Activated CD8-positive, alpha-beta memory T cell treated with anti-CD3 and anti-CD28 coated beads, Interleukin-2, amount 50 U/mL, for 48 hours (primary cell): ENCODE data around the gene BCOR.

Experiments
- DNase-seq: peaks from one replicate; pipeline ENCODE4 v3.0.0-alpha.2; 2020

Gene BCOR

GRCh38 chrX:40013266-40014195, 84.2 kb downstream of the BCOR start:
- DNase-seq, result peak; percentile 67

- DNase-seq, result peak; percentile 60
Observed at GRCh38 chrX:40012868-40013265, 84.9 kb downstream of the BCOR start.

GRCh38 chrX:40012039-40012867, 85.5 kb downstream of the BCOR start:
- DNase-seq, result peak; percentile 55

- no peak for DNase-seq
Observed at GRCh38 chrX:40011322-40012038, 86.3 kb downstream of the BCOR start.

- no peak for DNase-seq
Observed at GRCh38 chrX:40010550-40011321, 87.0 kb downstream of the BCOR start.

- no peak for DNase-seq
Observed at GRCh38 chrX:40009890-40010289, 87.9 kb downstream of the BCOR start.

- peak; percentile 53 for DNase-seq
Observed at GRCh38 chrX:40009462-40009851, 88.3 kb downstream of the BCOR start.

- peak; percentile 63 for DNase-seq
Observed at GRCh38 chrX:40008791-40009461, 88.8 kb downstream of the BCOR start.

GRCh38 chrX:40007756-40008705, 89.7 kb downstream of the BCOR start:
- DNase-seq, result no peak

- DNase-seq, result no peak
Observed at GRCh38 chrX:40007131-40007755, 90.5 kb downstream of the BCOR start.

GRCh38 chrX:40006106-40007017, 91.4 kb downstream of the BCOR start:
- DNase-seq, result peak; percentile 64

- DNase-seq, result peak; percentile 54
Observed at GRCh38 chrX:40005292-40006011, 92.3 kb downstream of the BCOR start.

- no peak for DNase-seq
Observed at GRCh38 chrX:40004921-40005291, 92.9 kb downstream of the BCOR start.

GRCh38 chrX:40004246-40004535, 93.6 kb downstream of the BCOR start:
- no peak for DNase-seq

- no peak for DNase-seq
Observed at GRCh38 chrX:40003428-40004245, 94.1 kb downstream of the BCOR start.

GRCh38 chrX:40003071-40003427, 94.7 kb downstream of the BCOR start:
- DNase-seq, result no peak
